Fibroblast of lung (primary cell): ENCODE measurements around the gene SPAG8. TPM values are rescaled to one million over a fixed set of nuclear protein-coding genes. Genes with fewer than 3 reads are reported as not detected.

Experiments used
- DNase-seq, 2 donors: peaks; one replicate each; pipeline versions ENCODE4 v3.0.0 to v3.0.0-alpha.2; 2010; ENCODE audit warnings: low read depth in 2 of 2
- H2AFZ ChIP-seq: 2 replicates; pipeline ENCODE4 v1.5.1; 2012; ENCODE audit warnings: low read length, control low read depth, inconsistent platforms
- H3K27ac ChIP-seq: 2 replicates; pipeline ENCODE4 v1.5.1; 2011; ENCODE audit warnings: low read length, control low read depth; ENCODE audit not compliant: insufficient read depth
- H3K27me3 ChIP-seq: 2 replicates; pipeline ENCODE4 v1.5.1; 2011; ENCODE audit warnings: mild to moderate bottlenecking, low read length; ENCODE audit not compliant: control insufficient read depth, insufficient read depth
- H3K36me3 ChIP-seq: 2 replicates; pipeline ENCODE4 v1.5.1; 2011; ENCODE audit warnings: low read length; ENCODE audit not compliant: control insufficient read depth, insufficient read depth
- H3K4me1 ChIP-seq: 2 replicates; pipeline ENCODE4 v1.5.1; 2011; ENCODE audit warnings: low read length; ENCODE audit not compliant: control insufficient read depth, insufficient read depth; ENCODE audit errors: extremely low read depth
- H3K4me2 ChIP-seq: 2 replicates; pipeline ENCODE4 v1.5.1; 2011; ENCODE audit warnings: low read length, control low read depth; ENCODE audit not compliant: insufficient read depth; ENCODE audit errors: extremely low read depth
- H3K4me3 ChIP-seq, 4 experiments: fragments of 200-600 bp in 1 of 4; sonication (generic) in 1 of 4; replicated peaks in 1 of 4; 2 replicates each; pipeline ENCODE4 v1.5.1; 2011 to 2016; ENCODE audit warnings: low read length in 4 of 4, low read depth in 3 of 4, mild to moderate bottlenecking in 3 of 4, control low read depth in 2 of 4, inconsistent platforms in 1 of 4, mixed read lengths in 1 of 4; ENCODE audit not compliant: insufficient read depth in 1 of 4; ENCODE audit errors: control extremely low read depth in 1 of 4
- H3K79me2 ChIP-seq: 2 replicates; pipeline ENCODE4 v1.5.1; 2012; ENCODE audit warnings: mild to moderate bottlenecking, low read length, inconsistent platforms; ENCODE audit not compliant: control insufficient read depth, insufficient read depth
- H3K9ac ChIP-seq: 2 replicates; pipeline ENCODE4 v1.5.1; 2011; ENCODE audit warnings: mild to moderate bottlenecking, low read length, control low read depth; ENCODE audit not compliant: insufficient read depth
- H3K9me3 ChIP-seq: 2 replicates; pipeline ENCODE4 v1.5.1; 2012; ENCODE audit warnings: low read depth, low read length; ENCODE audit not compliant: control insufficient read depth, insufficient read depth
- H4K20me1 ChIP-seq: 2 replicates; pipeline ENCODE4 v1.5.1; 2011; ENCODE audit warnings: low read length; ENCODE audit not compliant: control insufficient read depth, insufficient read depth; ENCODE audit errors: extremely low read depth
- EZH2 ChIP-seq: IDR thresholded peaks from 2 replicates; pipeline ENCODE4 v1.5.1; 2012; ENCODE audit warnings: low read length, control low read depth, mild to moderate bottlenecking; ENCODE audit errors: missing control alignments
- polyA plus RNA-seq, 2 donors: library from polyadenylated mRNA; depleted of rRNA in 1 of 2; stranded (reverse) in 1 of 2; unstranded in 1 of 2; fragments of >200 nt; gene quantifications; 2 replicates each; pipeline ENCODE4 v1.2.1, GENCODE V29; 2011 to 2012; ENCODE audit warnings: missing spikeins in 1 of 2
- total RNA-seq: library from RNA; depleted of rRNA; stranded (reverse); fragments of >200 nt; gene quantifications from 2 replicates; pipeline ENCODE4 v1.2.1, GENCODE V29; 2014
- TF ChIP-seq, protein P1 (sequence below), 2 donors: IDR thresholded peaks in 1 of 2; conservative IDR thresholded peaks in 1 of 2; 1 replicate in 1 of 2; 2 replicates in 1 of 2; pipeline ENCODE4 v1.5.1; 2011 to 2012; ENCODE audit warnings: low read length in 2 of 2, control low read depth in 1 of 2, inconsistent platforms in 1 of 2, low read depth in 1 of 2, mild to moderate bottlenecking in 1 of 2

The SPAG8 gene
- total and polyA plus RNA-seq, 2 donors (not counting 1 experiment from before 2014, with no cell fraction given) = 0.64 to 1.3 TPM

DNA sequence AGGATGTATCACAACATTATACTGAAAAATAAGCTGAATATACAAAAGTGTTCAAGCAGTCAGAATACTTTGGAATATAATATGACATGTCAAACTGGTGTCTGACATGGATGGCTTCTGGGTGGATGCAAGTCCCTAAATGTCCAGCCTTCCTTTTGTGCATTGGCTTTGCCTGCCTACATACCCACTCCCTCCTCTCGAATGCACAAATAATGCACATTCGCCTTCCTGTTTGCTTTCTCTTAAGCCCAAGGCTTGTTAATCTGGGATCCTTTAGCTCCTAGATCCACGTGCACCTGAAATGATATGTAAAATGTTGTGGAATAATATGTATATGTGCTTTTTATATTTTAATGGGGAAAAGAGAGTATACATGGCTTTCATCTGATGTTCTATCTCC, 33.6 kb downstream of the SPAG8 start:
- Histone ChIP-seq H3K36me3 (no peaks in the 10 kb centered on the region), H3K4me3 (no peak overlapping the region), H3K27me3 (peaks cover 17% of the 10 kb centered on the region), H3K9me3 (no peaks in the 10 kb centered on the region), H3K79me2 (no peaks in the 10 kb centered on the region), H3K27ac (no peak overlapping the region), H2AFZ (no peak overlapping the region), H4K20me1 (no peaks in the 10 kb centered on the region), H3K4me1 (no peaks in the 10 kb centered on the region), H3K4me2 (no peak overlapping the region), H3K9ac (no peak overlapping the region)
- TF ChIP-seq, protein P1, sequence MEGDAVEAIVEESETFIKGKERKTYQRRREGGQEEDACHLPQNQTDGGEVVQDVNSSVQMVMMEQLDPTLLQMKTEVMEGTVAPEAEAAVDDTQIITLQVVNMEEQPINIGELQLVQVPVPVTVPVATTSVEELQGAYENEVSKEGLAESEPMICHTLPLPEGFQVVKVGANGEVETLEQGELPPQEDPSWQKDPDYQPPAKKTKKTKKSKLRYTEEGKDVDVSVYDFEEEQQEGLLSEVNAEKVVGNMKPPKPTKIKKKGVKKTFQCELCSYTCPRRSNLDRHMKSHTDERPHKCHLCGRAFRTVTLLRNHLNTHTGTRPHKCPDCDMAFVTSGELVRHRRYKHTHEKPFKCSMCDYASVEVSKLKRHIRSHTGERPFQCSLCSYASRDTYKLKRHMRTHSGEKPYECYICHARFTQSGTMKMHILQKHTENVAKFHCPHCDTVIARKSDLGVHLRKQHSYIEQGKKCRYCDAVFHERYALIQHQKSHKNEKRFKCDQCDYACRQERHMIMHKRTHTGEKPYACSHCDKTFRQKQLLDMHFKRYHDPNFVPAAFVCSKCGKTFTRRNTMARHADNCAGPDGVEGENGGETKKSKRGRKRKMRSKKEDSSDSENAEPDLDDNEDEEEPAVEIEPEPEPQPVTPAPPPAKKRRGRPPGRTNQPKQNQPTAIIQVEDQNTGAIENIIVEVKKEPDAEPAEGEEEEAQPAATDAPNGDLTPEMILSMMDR (conservative IDR thresholded peaks at IDR 0.05 in 1 of 2, IDR thresholded peaks at IDR 0.05 in 1 of 2; ENCODE audit: low read depth in 1 of 2, low read length in 2 of 2) = no peak
- TF ChIP-seq EZH2 = no peak
- no peak for DNase-seq

GRCh38 chr9:35776018-35776417, 36.0 kb downstream of the SPAG8 start:
- H3K9me3 ChIP-seq = no peaks in the 10 kb centered on the region
- no peaks in the 10 kb centered on the region for H3K4me1 ChIP-seq
- no peak for DNase-seq
- H3K27ac ChIP-seq = no peak overlapping the region
- no peaks in the 10 kb centered on the region for H4K20me1 ChIP-seq
- H2AFZ ChIP-seq = no peak overlapping the region
- no peak overlapping the region for H3K4me3 ChIP-seq
- peaks cover 17% of the 10 kb centered on the region for H3K27me3 ChIP-seq
- TF ChIP-seq, protein P1 (conservative IDR thresholded peaks at IDR 0.05 in 1 of 2, IDR thresholded peaks at IDR 0.05 in 1 of 2; ENCODE audit: low read depth in 1 of 2, low read length in 2 of 2) = no peak
- TF ChIP-seq EZH2 = no peak
- no peak overlapping the region for H3K4me2 ChIP-seq
- H3K79me2 ChIP-seq = no peaks in the 10 kb centered on the region
- no peaks in the 10 kb centered on the region for H3K36me3 ChIP-seq
- no peak overlapping the region for H3K9ac ChIP-seq

DNA sequence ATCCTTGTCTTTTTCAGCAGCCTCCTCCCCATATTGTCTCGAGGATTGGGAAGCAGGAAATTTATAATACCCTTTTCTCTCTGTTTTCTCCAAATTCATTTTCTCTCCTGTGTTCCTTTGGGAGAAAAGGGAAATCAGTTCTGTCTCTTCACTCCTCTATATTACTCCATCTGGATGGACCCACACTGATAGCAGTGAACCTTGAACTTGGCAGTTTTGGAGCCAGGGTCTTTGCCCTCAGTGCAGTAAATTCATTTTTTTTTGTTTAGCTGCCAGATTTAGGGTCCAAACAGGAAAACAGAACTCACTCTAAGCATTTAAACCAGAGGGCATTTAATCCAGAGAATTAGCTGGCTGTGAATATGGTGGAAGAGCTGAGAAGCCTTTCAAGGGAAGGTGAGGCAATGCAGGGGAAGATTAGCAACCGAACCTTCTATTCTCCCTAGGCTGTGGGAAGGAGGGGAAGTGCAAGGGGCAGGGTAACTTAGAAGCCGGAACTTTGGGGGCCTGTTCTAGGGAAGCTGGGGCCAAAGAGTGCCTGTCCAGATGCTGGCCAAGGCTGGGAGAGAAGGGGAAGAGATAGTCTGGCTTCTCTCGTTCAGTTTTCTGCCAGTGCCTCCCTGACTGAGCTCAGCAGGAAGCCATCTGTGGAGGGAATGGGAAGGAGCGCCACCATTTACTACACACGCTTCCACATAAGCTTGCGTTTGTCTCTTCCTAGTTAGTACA, 37.0 kb downstream of the SPAG8 start:
- no peak overlapping the region for H3K9ac ChIP-seq
- no peak overlapping the region for H2AFZ ChIP-seq
- no peaks in the 10 kb centered on the region for H3K9me3 ChIP-seq
- peaks cover 21% of the 10 kb centered on the region for H3K27me3 ChIP-seq
- no peak for TF ChIP-seq EZH2
- TF ChIP-seq, protein P1 (conservative IDR thresholded peaks at IDR 0.05 in 1 of 2, IDR thresholded peaks at IDR 0.05 in 1 of 2; ENCODE audit: low read depth in 1 of 2, low read length in 2 of 2) = no peak
- no peak for DNase-seq
- no peak overlapping the region for H3K4me2 ChIP-seq
- H4K20me1 ChIP-seq = no peaks in the 10 kb centered on the region
- no peaks in the 10 kb centered on the region for H3K36me3 ChIP-seq
- H3K27ac ChIP-seq = no peak overlapping the region
- no peak overlapping the region for H3K4me3 ChIP-seq
- H3K79me2 ChIP-seq = no peaks in the 10 kb centered on the region
- H3K4me1 ChIP-seq = no peaks in the 10 kb centered on the region
